Brain microvascular endothelial cell (primary cell): ENCODE results near the gene TMEM89.
A peak's percentile ranks its signal among the peaks of the same experiment; 100 is the strongest.

Source experiments
- DNase-seq: peaks from one replicate; pipeline ENCODE4 v3.0.0-alpha.2; 2020
- H3K27ac ChIP-seq: fragments of 250-450 bp; sonication (Bioruptor Pico); 2 replicates; pipeline ENCODE4 v1.5.1; 2020; ENCODE audit warnings: mild to moderate bottlenecking, moderate library complexity
- H3K27me3 ChIP-seq: fragments of 250-450 bp; sonication (Bioruptor Pico); replicated peaks from 2 replicates; pipeline ENCODE4 v1.5.1; 2020; ENCODE audit warnings: mild to moderate bottlenecking
- H3K36me3 ChIP-seq: fragments of 250-450 bp; sonication (Bioruptor Pico); replicated peaks from 2 replicates; pipeline ENCODE4 v1.5.1; 2020; ENCODE audit warnings: mild to moderate bottlenecking
- H3K4me3 ChIP-seq: 2 replicates; pipeline ENCODE4 v1.5.1; 2011; ENCODE audit warnings: low read depth, mild to moderate bottlenecking, control low read depth, low read length, moderate library complexity
- CTCF ChIP-seq: IDR thresholded peaks from 2 replicates; pipeline ENCODE4 v1.5.1; 2011; ENCODE audit warnings: low read depth, mild to moderate bottlenecking, moderate library complexity, low read length, control low read depth, inconsistent platforms; ENCODE audit errors: missing control alignments
- in situ Hi-C: cut with HindIII; loops from 2 replicates; pipeline ENCODE4 v1.10.0; 2017; ENCODE audit warnings: low sequenced_read_pairs, low pct_ligation_motif_present

The TMEM89 gene

GRCh38 chr3:48621461-48621869 lies at the start of gene TMEM89:
Gene TMEM89 (minus strand): TSS chr3:48621769. CDS start chr3:48621756, 13 bp downstream.
- Histone ChIP-seq H3K36me3 (peaks cover 2% of the 10 kb centered on the region), H3K4me3 (no peak within 1 kb of the TSS), H3K27ac (no peak within 1 kb of the TSS), H3K27me3 (no peaks in the 10 kb centered on the region)
- TF ChIP-seq CTCF = no peak
- DNase-seq = no peak
- in situ Hi-C loops = no loop called here

GRCh38 chr3:48664929-48665328 lies 43.4 kb upstream of the TMEM89 start:
- Histone ChIP-seq H3K27ac (no peak overlapping the region), H3K27me3 (no peaks in the 10 kb centered on the region), H3K4me3 (no peak overlapping the region), H3K36me3 (no peaks in the 10 kb centered on the region)
- DNase-seq = no peak
- TF ChIP-seq CTCF = no peak
- in situ Hi-C loops = no loop called here

GRCh38 chr3:48664313-48664644 lies 42.7 kb upstream of the TMEM89 start:
- Histone ChIP-seq H3K36me3 (no peaks in the 10 kb centered on the region), H3K4me3 (no peak overlapping the region), H3K27me3 (no peaks in the 10 kb centered on the region), H3K27ac (no peak overlapping the region)
- in situ Hi-C loops = no loop called here
- TF ChIP-seq CTCF = no peak
- DNase-seq = no peak

- H3K4me3 ChIP-seq = peak overlapping the region; percentile 64
- in situ Hi-C loops = no loop called here
- no peaks in the 10 kb centered on the region for H3K36me3 ChIP-seq
- peak; percentile 83 for TF ChIP-seq CTCF
- peak overlapping the region; percentile 87 for H3K27ac ChIP-seq
- H3K27me3 ChIP-seq = no peaks in the 10 kb centered on the region
- DNase-seq = peak; percentile 96
These were observed 42.1 kb upstream of the TMEM89 start for GRCh38 chr3:48663489-48664312.

- TF ChIP-seq CTCF = no peak
- peak; percentile 78 for DNase-seq
These were observed 41.4 kb upstream of the TMEM89 start, which contains the start of gene CELSR3 for GRCh38 chr3:48662753-48663488. Gene CELSR3 (minus strand): TSS chr3:48662886. CDS start chr3:48662634, 252 bp downstream.

More at GRCh38 chr3:48662753-48663488, 41.4 kb upstream of the TMEM89 start, which contains the start of gene CELSR3:
- Histone ChIP-seq H3K27me3 (no peaks in the 10 kb centered on the region), H3K27ac (peak within 1 kb of the TSS; percentile 87), H3K4me3 (peak within 1 kb of the TSS; percentile 64), H3K36me3 (no peaks in the 10 kb centered on the region)
- in situ Hi-C loops = no loop called here
